ENCODE data around the gene VIL1.

Gene VIL1

DNA sequence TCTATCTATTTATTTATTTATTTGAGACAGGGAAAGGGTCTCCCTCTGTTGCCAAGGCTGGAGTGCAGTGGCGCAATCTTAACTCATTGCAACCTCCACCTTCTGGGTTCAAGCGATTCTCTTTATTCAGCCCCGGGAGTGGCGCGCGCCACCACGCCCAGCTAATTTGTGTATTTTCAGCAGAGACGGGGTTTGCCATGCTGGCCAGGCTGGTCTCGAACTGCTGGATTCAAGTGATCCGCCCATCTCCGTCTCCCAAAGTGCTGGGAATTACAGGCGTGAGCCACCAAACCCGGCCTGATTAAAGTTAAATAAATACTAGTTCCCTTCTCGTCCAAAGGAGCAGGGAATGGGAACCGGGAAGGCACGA lies 23.5 kb upstream of the VIL1 start:
- peak; percentile 51 for DNase-seq

DNA sequence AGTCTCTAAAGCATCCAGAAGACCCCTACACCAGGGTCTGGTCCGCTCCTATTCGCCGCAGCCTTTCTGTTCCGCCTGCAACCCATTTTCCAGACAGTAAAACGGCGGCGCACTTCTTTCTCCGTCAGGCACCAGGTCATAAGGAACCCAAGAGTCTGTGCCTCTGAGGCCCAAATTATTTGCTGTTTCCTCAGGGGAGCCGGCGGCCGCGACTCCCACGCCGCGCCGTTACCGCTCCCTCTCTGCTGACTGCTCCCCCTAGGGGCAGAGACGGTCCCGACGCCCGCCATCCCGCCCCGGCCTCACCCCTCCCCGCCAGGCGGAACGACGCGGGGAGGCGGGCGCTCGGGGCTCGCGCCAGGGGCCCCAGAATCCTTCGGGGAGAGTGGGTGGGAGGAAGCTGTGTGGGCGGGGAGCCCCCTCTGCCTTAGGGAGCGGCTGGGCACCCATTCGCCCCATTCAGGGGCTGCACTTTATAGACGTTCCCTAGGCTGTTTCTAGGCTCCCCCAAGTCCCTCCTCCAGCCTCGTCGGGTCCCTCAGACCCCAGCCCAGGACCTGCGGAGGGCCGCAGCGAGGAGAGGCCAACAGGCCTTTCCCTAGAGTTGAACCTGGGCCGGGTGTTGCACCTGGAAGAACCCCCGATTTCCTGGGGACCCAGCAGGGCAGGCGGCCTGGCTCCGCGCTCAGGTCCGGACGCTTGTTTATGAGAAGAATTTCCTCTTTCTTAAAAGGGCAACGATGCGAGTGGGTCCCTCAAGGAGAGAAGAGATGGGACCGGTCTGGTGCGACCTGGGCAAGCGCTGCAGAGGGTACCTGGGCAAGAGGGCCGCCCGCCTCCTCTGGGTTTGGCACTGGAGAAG lies 22.9 kb upstream of the VIL1 start:
- peak; percentile 98 for DNase-seq

DNA sequence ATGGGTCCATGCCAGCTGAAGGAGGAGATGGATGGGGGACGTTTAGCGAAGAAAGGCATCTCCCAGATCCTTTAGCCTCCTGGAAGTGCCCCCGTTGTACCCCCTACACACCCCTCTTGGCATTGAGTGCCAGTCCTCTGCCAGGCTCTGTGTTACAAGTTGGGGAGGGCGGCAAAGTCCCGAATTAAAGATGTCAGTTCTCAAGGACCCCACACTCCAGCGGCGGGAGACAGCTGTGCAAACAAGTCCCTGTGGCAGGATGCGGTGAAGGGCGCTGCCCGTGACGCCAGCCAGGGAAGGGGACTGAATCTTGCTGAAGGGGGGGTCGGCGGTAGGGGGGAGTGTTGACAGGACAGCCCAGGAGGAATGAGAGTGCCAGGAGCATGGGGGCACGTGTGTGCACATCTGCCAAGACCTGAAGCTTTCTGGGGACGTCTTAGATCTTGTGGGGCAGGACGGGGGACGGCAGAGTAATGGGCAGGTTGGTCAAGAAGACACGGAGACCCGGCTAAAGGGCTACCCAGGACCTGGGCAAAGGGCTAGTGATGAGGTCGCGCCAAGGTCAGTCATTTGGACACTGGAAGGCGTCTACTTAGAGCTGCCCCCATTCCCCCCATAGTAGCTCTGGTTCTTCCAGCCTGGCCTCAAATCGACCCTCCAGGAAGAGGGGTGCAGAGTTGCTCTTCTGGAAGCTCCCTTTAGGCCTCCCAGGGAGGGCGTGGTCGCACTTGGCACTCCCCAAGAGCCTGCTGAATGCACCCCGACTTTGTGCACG lies 22.0 kb upstream of the VIL1 start:
- peak; percentile 88 for DNase-seq

DNA sequence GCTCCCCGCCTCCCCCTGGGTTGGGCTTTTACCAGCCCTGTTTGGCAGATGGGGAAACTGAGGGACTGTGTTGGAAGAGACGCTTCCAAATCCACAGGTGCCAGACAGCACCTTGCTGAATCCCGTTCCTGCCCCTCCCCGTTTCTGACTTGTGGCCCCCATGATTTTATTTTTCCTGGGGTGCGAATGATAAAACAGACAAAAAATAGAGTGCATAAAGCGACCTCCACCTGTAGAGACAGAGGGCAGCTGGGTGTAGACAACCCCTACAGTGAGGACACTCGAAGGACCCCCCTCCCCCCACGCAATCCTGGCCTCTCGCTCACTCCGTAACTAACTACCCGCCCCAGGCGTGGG lies 21.5 kb upstream of the VIL1 start:
- no peak for DNase-seq

DNA sequence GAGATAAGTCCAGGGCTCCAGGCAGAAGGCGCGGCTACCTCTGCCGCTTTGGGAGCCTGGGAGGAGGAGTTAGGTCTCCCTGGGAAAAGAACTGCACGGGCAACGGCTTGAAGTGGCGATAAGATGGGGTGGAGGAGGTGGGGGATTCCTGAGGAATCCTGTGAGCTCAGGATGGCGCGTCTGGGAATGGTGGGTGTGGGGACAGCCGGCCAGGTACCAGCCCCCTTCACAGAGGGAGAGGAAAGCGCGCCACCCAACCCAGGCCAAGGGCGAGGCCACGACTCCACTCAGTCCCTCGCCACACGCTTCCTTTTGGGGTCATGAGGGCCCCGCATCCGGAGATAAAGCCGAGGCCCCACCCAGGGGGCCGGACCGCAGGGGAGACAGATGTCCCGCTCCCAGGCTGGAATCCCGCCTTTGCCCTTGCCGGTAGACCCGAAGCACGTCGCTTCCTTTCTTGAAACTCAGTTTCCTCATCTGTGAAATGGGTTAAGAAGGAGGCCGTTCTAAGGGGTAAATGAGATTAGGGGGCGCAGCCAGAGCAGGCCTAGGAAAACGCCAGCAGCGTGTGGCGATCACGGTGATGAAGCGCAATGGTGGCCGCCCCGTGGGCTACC lies 21.0 kb upstream of the VIL1 start:
- peak; percentile 96 for DNase-seq

DNA sequence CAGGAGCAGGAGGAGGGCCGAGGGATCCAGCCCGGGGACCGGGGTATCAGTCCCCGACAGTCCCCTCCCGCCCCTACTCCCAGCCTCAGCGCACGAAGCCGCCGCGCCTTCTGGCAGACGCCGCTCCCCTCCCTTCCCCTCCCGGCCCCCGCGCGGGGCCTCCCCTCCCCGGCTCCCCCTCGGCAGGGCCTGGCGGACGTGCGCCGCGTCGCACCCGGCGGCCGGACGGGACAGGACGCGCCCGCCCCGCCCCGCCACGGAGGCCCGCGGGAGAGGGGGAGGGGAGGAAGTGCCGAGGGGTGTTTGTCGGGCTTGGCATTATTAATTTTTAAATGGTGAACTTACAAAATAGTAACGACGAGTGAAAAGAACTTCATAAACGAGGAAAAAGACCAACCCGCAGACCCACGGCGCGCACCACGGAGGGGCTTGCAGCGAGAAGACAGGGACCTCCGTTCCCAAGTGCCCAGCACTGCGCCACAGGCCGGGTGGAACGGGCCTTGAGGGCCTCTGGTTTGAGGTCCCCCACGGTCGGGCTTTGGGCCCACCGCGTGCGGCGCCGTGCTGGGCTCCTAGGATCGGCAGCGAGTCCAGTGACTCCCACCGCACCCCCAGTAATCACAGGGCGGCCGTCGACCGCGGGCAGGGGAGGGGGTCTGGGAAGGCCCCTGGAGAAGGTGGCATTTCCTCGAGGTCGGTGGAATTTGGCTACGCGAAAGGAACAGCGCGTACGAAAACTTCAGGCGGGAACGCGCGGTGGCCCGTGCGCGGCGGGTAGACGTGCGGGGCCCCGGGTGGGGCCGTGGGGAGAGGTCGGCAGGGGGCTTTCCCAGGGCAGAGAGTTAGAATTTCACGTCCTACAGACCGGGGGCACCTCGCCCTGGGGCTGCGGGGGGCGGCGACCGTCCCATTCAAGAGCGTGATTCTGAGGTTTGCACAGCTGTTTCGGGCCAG lies 20.2 kb upstream of the VIL1 start:
- peak; percentile 80 for DNase-seq

DNA sequence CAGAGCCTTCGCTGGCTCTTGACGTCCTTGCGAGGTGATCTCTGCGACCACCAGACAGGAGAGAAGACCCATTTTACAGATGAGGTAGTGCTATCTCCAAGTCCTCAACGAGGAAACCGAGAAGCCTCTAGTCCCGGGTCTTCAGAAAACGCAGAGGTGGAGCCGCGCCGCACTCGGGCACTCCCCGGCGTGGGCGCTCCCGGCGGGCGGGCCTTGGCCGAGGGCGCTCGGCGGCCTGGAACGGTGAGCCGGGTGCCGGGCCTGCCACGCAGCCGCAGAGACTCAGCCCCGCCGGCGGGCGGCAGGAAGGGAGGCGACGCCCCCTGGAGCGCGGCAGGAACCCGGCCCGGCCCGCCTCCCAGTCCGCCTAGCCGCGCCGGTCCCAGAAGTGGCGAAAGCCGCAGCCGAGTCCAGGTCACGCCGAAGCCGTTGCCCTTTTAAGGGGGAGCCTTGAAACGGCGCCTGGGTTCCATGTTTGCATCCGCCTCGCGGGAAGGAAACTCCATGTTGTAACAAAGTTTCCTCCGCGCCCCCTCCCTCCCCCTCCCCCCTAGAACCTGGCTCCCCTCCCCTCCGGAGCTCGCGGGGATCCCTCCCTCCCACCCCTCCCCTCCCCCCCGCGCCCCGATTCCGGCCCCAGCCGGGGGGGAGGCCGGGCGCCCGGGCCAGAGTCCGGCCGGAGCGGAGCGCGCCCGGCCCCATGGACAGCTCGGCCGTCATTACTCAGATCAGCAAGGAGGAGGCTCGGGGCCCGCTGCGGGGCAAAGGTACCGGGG lies 19.3 kb upstream of the VIL1 start, which contains the start of gene CTDSP1:
Gene CTDSP1 (plus strand): TSS at position 478 of the 776 bp plus-strand sequence. CDS start 223 bp downstream, at position 701.
- peak; percentile 97 for DNase-seq

DNA sequence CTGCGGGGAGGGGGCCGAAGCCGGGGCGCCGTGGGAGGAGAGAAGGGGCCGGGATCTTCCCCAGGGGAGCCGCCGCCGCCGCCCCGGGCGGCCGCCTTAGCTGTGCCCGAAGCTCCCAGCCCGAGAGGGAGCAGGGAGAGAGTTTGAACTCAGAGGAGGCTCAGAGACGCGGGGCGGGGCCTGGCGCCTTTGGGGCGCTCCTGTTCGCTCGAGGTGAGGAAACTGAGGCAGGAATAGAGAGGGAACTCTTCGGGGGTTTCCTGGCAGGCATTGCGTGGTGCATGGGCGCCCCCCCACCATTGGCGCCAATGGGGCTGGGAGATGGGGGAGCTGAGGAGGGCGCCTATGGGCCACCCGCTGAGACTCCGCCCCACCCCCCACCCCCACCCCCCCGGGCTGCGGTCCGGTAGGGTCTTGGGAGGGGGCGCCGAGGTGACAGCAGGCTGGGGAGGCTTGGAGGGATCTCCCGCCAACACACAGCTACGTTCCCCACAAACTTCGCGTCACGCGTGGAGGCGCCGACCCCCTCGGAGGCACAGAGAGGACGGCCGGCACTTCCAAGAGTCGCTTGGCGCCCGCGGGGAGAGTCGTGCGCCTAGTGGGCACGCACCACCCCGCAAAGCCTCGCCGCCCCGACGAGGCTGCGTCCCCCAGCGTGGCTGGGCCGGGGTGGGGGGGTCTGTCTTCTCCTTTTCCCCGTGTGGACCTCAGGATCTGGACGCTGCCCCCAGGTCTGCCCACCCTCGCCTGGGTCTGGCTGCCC lies 18.6 kb upstream of the VIL1 start:
- peak; percentile 68 for DNase-seq

DNA sequence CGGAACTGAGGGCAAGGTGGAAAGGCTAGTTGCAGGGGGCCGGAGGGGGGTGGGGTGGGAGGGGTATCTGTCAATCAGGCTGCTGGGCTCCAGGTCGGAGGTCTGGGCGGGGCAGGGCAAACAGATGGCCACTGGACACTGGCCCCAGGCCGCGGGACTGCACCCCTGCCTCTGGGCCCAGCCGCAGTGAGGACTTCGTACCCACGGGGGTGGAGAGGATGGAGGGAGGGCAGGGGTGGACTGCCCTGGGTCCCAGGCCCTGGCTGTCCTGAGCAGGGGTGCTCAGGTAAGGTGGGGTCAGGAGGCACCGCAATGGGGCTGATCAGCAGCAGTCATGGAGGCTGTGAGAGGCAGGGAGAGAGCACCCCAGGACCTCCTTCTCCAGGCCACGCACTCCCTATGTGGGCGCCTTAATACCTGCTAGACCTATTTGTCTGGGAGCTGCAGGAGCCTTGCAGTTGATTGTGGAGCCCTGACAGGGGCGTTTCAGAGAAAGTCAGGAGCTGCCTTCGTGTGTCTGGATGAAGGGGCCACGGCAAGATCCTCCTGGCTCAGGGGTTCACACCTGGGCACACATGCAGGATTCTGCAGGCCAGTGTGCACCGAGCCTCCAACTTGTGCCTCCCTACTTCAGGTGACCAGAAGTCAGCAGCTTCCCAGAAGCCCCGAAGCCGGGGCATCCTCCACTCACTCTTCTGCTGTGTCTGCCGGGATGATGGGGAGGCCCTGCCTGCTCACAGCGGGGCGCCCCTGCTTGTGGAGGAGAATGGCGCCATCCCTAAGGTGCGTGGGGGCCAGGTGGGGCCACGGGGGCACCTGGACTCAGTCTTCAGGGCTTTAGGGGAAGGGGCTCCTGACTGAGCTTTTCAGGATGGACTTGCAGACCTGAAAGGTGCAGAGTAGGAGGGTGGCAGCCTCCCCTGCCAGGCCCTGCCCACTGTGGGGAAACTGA lies 17.7 kb upstream of the VIL1 start:
- DNase-seq, result peak; percentile 41

DNA sequence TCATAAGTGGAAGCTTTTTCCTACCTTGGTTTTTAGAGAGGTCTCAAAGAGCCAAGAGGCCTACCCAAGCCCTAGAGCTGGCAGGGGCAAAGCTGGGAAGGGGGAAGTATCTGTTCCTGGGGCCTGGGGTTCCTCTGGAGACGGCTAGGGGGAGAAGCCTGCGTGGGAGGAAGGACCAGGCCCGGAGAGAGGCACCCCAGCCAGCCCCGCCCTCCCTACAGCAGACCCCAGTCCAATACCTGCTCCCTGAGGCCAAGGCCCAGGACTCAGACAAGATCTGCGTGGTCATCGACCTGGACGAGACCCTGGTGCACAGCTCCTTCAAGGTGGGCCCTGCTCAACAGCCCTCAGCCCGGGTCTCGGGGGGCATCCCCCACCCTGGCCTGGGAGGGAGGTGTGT lies 17.0 kb upstream of the VIL1 start:
- no peak for DNase-seq

DNA sequence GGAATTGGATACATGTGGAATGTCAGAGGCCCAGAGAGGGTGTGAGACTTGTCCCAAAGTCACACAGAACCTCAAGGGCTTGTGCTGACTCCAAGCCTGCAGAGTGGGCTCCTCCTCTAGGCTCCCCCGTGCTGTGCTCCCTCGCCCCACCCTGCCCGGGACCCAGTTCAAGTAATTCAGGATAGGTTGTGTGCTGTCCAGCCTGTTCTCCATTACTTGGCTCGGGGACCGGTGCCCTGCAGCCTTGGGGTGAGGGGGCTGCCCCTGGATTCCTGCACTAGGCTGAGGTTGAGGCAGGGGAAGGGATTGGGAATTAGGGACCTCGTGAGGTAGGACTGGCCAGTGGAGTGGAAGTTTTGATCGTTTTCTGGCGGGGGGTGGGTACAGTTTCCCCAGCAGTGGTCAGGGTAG lies 16.4 kb upstream of the VIL1 start:
- DNase-seq, result no peak

DNA sequence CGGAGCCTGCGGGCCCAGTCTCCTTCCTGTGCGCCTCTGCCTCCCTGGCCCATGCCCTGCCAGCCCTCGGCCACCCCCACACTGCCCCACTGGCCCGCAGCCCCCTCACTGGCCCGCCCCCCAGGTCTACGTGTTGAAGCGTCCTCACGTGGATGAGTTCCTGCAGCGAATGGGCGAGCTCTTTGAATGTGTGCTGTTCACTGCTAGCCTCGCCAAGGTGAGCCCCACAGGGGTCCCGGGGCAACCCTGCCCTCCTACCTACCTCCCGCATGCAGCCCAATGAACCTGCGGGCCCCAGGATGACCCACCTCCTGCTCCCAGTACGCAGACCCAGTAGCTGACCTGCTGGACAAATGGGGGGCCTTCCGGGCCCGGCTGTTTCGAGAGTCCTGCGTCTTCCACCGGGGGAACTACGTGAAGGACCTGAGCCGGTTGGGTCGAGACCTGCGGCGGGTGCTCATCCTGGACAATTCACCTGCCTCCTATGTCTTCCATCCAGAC lies 16.0 kb upstream of the VIL1 start:
- no peak for DNase-seq

DNA sequence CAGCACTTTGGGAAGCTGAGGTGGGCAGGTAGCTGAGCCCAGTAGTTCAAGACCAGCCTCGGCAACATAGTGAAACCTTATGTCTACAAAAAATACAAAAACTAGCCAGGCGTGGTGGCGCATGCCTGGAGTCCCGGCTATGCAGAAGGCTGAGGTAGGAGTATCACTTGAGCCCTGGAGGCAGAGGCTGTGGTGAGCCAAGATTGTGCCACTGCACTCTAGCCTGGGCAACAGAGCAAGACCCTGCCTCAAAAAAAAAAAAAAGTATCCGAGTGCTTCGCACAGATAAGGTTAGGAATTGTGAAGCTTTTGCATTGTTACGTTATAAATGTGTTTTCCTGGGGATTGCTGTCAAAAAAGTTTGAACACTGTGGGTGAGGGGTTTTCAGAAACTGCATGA lies 15.1 kb upstream of the VIL1 start:
- no peak for DNase-seq

DNA sequence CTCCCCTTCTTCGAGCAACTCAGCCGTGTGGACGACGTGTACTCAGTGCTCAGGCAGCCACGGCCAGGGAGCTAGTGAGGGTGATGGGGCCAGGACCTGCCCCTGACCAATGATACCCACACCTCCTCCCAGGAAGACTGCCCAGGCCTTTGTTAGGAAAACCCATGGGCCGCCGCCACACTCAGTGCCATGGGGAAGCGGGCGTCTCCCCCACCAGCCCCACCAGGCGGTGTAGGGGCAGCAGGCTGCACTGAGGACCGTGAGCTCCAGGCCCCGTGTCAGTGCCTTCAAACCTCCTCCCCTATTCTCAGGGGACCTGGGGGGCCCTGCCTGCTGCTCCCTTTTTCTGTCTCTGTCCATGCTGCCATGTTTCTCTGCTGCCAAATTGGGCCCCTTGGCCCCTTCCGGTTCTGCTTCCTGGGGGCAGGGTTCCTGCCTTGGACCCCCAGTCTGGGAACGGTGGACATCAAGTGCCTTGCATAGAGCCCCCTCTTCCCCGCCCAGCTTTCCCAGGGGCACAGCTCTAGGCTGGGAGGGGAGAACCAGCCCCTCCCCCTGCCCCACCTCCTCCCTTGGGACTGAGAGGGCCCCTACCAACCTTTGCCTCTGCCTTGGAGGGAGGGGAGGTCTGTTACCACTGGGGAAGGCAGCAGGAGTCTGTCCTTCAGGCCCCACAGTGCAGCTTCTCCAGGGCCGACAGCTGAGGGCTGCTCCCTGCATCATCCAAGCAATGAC lies 14.4 kb upstream of the VIL1 start:
- DNase-seq, result no peak

DNA sequence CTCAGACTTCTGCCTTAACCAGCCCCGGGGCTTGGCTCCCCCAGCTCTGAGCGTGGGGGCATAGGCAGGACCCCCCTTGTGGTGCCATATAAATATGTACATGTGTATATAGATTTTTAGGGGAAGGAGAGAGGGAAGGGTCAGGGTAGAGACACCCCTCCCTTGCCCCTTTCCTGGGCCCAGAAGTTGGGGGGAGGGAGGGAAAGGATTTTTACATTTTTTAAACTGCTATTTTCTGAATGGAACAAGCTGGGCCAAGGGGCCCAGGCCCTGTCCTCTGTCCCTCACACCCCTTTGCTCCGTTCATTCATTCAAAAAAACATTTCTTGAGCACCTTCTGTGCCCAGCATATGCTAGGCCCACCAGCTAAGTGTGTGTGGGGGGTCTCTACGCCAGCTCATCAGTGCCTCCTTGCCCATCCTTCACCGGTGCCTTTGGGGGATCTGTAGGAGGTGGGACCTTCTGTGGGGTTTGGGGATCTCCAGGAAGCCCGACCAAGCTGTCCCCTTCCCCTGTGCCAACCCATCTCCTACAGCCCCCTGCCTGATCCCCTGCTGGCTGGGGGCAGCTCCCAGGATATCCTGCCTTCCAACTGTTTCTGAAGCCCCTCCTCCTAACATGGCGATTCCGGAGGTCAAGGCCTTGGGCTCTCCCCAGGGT lies 13.7 kb upstream of the VIL1 start:
- DNase-seq, result no peak

DNA sequence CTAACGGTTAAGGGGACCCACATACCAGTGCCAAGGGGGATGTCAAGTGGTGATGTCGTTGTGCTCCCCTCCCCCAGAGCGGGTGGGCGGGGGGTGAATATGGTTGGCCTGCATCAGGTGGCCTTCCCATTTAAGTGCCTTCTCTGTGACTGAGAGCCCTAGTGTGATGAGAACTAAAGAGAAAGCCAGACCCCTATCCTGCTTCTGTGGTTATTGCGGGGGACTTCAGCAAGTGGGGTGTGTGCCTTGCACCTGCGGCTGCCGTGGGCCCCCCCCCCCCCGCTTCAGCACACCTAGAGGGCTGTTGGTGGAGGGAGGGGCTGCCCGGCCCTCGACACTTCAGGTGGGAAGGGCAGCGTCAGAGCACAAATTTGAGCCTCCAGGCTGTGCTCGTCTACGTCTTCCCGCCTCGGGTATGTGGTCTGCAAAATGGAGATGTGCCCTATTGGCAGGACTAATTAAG lies 13.1 kb upstream of the VIL1 start:
- peak; percentile 52 for DNase-seq

DNA sequence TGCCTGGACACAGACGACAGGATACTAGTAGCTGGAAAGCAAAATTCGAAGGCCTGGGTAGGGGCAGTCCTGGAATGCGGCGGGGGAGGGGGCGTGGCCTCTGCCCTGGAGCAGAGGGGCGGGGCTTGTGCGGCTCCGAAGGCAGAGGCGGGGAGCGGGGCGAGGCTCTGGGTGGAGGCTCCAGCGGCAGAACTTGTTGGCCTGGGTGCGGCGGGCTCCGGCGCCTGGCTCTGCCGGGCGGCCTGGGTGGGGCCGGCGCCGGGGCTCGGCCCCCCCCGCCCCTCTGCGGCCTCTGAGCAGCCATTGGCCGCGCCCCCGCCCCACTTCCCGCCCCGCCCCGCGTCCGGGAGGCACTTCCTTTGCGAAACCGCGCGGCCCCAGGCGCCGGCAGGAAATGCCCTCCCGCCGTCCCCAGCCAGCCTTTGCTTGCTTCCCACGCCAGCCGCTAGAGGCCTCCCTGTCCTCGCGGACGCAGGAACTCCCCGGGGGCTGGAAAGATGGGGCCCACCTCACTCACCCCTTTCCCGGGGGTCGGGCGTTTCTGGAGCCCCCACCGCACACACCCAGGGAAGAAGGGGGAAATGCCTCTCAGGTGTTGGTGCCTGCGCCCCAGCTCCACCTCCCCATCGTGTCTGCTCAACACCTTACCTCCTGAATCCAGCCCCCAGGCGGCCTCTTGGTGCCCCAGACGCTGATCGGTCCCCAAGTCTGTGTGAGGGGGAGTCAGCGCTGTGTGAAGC lies 12.5 kb upstream of the VIL1 start:
- DNase-seq, result peak; percentile 97
